ENCODE results near the gene ASTN1. TPM values are rescaled to one million over a fixed set of nuclear protein-coding genes. Genes with fewer than 3 reads are reported as not detected.

The ASTN1 gene
- total RNA-seq, 2 donors from 2014 or later: 0.23 to 0.62 TPM

- Histone ChIP-seq H3K4me3 (no peak overlapping the region), H3K27ac (no peak overlapping the region), H3K36me3 (no peaks in the 10 kb centered on the region), H3K9me3 (no peaks in the 10 kb centered on the region), H3K4me1 (replicated peaks) (no peaks in the 10 kb centered on the region), H3K27me3 (replicated peaks; ENCODE audit: insufficient read depth) (peaks cover under 1% of the 10 kb centered on the region)
- intact Hi-C loops (cut with DNase I): no loop called here
- WGBS: 89% methylated on average over 2 of the region's 2 CpGs
- TF ChIP-seq, protein P1, sequence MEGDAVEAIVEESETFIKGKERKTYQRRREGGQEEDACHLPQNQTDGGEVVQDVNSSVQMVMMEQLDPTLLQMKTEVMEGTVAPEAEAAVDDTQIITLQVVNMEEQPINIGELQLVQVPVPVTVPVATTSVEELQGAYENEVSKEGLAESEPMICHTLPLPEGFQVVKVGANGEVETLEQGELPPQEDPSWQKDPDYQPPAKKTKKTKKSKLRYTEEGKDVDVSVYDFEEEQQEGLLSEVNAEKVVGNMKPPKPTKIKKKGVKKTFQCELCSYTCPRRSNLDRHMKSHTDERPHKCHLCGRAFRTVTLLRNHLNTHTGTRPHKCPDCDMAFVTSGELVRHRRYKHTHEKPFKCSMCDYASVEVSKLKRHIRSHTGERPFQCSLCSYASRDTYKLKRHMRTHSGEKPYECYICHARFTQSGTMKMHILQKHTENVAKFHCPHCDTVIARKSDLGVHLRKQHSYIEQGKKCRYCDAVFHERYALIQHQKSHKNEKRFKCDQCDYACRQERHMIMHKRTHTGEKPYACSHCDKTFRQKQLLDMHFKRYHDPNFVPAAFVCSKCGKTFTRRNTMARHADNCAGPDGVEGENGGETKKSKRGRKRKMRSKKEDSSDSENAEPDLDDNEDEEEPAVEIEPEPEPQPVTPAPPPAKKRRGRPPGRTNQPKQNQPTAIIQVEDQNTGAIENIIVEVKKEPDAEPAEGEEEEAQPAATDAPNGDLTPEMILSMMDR (IDR thresholded peaks at IDR 0.05): no peak
- TF ChIP-seq POLR2AphosphoS5 (IDR thresholded peaks at IDR 0.05) (no peak), POLR2A (IDR thresholded peaks at IDR 0.05) (no peak)
- DNase-seq (ENCODE audit: low spot score): no peak
Measured at GRCh38 chr1:177186639-177187038, 22.1 kb upstream of the ASTN1 start.

DNA sequence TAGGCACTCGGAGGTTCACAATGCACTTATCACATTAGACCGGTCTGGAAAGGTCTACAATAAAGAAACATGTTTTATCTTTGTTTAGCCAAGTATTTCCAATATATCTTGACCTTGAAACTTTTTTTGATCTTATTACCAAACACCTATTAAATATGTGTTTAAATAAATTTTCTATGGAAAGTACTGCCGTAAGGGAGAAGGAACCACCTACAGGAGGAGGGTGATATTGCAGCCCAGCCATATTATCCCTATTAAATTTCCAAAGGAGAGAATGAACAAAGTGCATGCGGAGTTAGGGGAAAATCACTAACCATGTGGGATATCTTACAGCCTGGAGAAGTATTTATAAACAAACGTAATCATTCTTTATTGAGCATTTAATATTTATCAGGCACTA is 20.7 kb upstream of the ASTN1 start:
- H3K27me3 ChIP-seq (replicated peaks; ENCODE audit: insufficient read depth): peaks cover 3% of the 10 kb centered on the region
- H3K4me3 ChIP-seq: no peak overlapping the region
- WGBS: 82% methylated on average over 5 of the region's 5 CpGs
- H3K27ac ChIP-seq: no peak overlapping the region
- H3K9me3 ChIP-seq: no peaks in the 10 kb centered on the region
- H3K36me3 ChIP-seq: no peaks in the 10 kb centered on the region
- intact Hi-C loops (cut with DNase I): no loop called here
- no peak for TF ChIP-seq POLR2A (IDR thresholded peaks at IDR 0.05)
- TF ChIP-seq, protein P1 (IDR thresholded peaks at IDR 0.05): peak in 2 of 4 experiments; percentile 20 to 21
- TF ChIP-seq POLR2AphosphoS5 (IDR thresholded peaks at IDR 0.05): no peak
- H3K4me1 ChIP-seq (replicated peaks): no peaks in the 10 kb centered on the region
- no peak for DNase-seq (ENCODE audit: low spot score)

DNA sequence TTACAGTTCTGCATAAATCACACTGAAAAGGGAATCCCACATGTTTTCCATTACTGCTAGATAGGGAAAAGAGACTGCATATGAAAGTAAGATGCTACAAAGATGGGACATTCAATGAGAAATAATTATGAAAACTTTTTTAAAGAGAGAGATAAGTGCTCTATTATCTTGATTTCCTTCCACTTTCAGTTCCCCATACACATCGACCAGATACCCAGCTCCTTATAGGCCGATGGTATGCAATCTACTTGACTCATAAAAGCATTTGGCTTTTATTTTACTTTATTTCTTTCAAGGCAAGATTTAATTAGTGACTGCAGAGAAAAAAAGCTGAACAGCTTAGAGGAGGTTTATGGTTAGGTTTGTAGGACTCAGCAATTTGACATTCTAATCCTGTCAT is 19.3 kb upstream of the ASTN1 start:
- TF ChIP-seq, protein P1 (IDR thresholded peaks at IDR 0.05): no peak
- TF ChIP-seq POLR2AphosphoS5 (IDR thresholded peaks at IDR 0.05) (no peak), POLR2A (IDR thresholded peaks at IDR 0.05) (no peak)
- no peaks in the 10 kb centered on the region for H3K4me1 ChIP-seq (replicated peaks)
- H3K9me3 ChIP-seq: no peaks in the 10 kb centered on the region
- H3K27ac ChIP-seq: no peak overlapping the region
- no peak for DNase-seq (ENCODE audit: low spot score)
- no peaks in the 10 kb centered on the region for H3K36me3 ChIP-seq
- WGBS: 54% methylated on average over 2 of the region's 2 CpGs
- H3K4me3 ChIP-seq: no peak overlapping the region
- intact Hi-C loops (cut with DNase I): loop anchor here (2.0 to 5.0 kb wide), 2 partner anchors 285 to 763 kb away; no protein-coding TSS in a partner anchor
- H3K27me3 ChIP-seq (replicated peaks; ENCODE audit: insufficient read depth): peaks cover 3% of the 10 kb centered on the region

GRCh38 chr1:177181631-177182291 is 17.2 kb upstream of the ASTN1 start:
- Histone ChIP-seq H3K9me3 (no peaks in the 10 kb centered on the region), H3K4me3 (no peak overlapping the region), H3K4me1 (replicated peaks) (no peaks in the 10 kb centered on the region), H3K27ac (no peak overlapping the region), H3K27me3 (replicated peaks; ENCODE audit: insufficient read depth) (peaks cover 3% of the 10 kb centered on the region), H3K36me3 (no peaks in the 10 kb centered on the region)
- TF ChIP-seq POLR2AphosphoS5 (IDR thresholded peaks at IDR 0.05) (no peak), POLR2A (IDR thresholded peaks at IDR 0.05) (no peak)
- TF ChIP-seq, protein P1 (IDR thresholded peaks at IDR 0.05): peak; percentile 21 to 55 (median 48)
- WGBS: under 1% methylated on average over 30 of the region's 32 CpGs
- DNase-seq (ENCODE audit: low spot score): peak; percentile 6
- intact Hi-C loops (cut with DNase I): loop anchor here (2.0 to 5.0 kb wide), 2 partner anchors 283 to 766 kb away; no protein-coding TSS in a partner anchor

DNA sequence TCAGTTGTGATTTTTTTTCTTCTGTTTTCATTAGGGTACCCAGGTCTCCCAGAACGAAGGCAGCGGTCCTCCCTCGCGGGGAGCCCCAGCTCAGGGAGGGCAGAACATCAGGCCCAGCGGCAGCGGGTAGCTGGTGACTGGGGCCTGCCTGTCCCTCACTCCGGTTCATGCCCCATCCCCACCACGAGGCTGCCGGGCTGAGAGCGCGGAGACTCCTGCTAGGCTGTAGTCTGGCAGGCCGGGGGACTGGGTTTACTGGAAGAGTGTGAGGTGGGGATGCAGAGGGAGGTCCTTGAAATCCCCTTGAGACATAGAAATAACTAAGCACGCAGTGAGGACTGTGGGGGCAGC is 16.7 kb upstream of the ASTN1 start:
- no peaks in the 10 kb centered on the region for H3K9me3 ChIP-seq
- H3K27ac ChIP-seq: no peak overlapping the region
- WGBS: 45% methylated on average over 13 of the region's 13 CpGs
- H3K4me1 ChIP-seq (replicated peaks): no peaks in the 10 kb centered on the region
- intact Hi-C loops (cut with DNase I): loop anchor here (5.0 kb wide), 1 partner anchor 766 kb away; no protein-coding TSS in a partner anchor
- H3K4me3 ChIP-seq: no peak overlapping the region
- peaks cover 3% of the 10 kb centered on the region for H3K27me3 ChIP-seq (replicated peaks; ENCODE audit: insufficient read depth)
- DNase-seq (ENCODE audit: low spot score): no peak
- H3K36me3 ChIP-seq: no peaks in the 10 kb centered on the region
- TF ChIP-seq POLR2AphosphoS5 (IDR thresholded peaks at IDR 0.05): no peak
